CD4-positive, CD25-positive, alpha-beta regulatory T cell (primary cell): ENCODE measurements around the gene DDTL. TPM values are rescaled to one million over a fixed set of nuclear protein-coding genes. Genes with fewer than 3 reads are reported as not detected.
"Not testable (repeated sequence)": the region's sequence is repeated elsewhere in the genome, so short reads cannot be mapped to it uniquely, and the experiment has no call there.

ENCODE experiments used
- ATAC-seq, 2 donors: fragments of 150-1000 bp; cut with Tn5 transposase; one replicate each; pipeline ENCODE4 v1.10.0; 2021; ENCODE audit warnings: low read depth in 2 of 2, moderate number of reproducible peaks in 2 of 2, moderate library complexity in 1 of 2
- DNase-seq, 3 donors: peaks; one replicate each; pipeline versions ENCODE4 v3.0.0 to v3.0.0-alpha.2; 2012 to 2022; ENCODE audit warnings: mixed read lengths in 1 of 3
- H3K27ac ChIP-seq: one replicate; pipeline ENCODE4 v1.7.0; 2013; ENCODE audit warnings: mild to moderate bottlenecking, low read length; ENCODE audit not compliant: insufficient read depth, poor library complexity, severe bottlenecking
- H3K27me3 ChIP-seq: one replicate; pipeline ENCODE4 v1.7.0; 2013; ENCODE audit warnings: low read length; ENCODE audit not compliant: control insufficient read depth, insufficient read depth
- H3K36me3 ChIP-seq: one replicate; pipeline ENCODE4 v1.7.0; 2013; ENCODE audit warnings: mild to moderate bottlenecking, low read length, moderate library complexity; ENCODE audit not compliant: control insufficient read depth, insufficient read depth
- H3K4me1 ChIP-seq: 2 replicates; pipeline ENCODE4 v1.7.0; 2013; ENCODE audit warnings: mild to moderate bottlenecking, low read length; ENCODE audit not compliant: insufficient read depth, control insufficient read depth, poor library complexity, severe bottlenecking
- H3K4me3 ChIP-seq: one replicate; pipeline ENCODE4 v1.7.0; 2013; ENCODE audit warnings: low read depth, mild to moderate bottlenecking, low read length, moderate library complexity
- H3K9me3 ChIP-seq, 2 experiments: 1 replicate in 1 of 2; 2 replicates in 1 of 2; pipeline ENCODE4 v1.7.0; 2013; ENCODE audit warnings: low read length in 2 of 2, mild to moderate bottlenecking in 1 of 2, moderate library complexity in 1 of 2; ENCODE audit not compliant: control insufficient read depth in 2 of 2
- H3K27ac Mint-ChIP-seq, 3 donors: one replicate each; pipeline ENCODE4 v1.8.0; 2020 to 2022; ENCODE audit warnings: mild to moderate bottlenecking in 3 of 3, mixed read lengths in 3 of 3, moderate library complexity in 2 of 3
- H3K27me3 Mint-ChIP-seq: one replicate; pipeline ENCODE4 v1.8.0; 2022; ENCODE audit warnings: mild to moderate bottlenecking, mixed read lengths
- H3K36me3 Mint-ChIP-seq: one replicate; pipeline ENCODE4 v1.8.0; 2020; ENCODE audit warnings: mixed read lengths
- H3K4me1 Mint-ChIP-seq, 4 donors: one replicate each; pipeline ENCODE4 v1.8.0; 2020 to 2022; ENCODE audit warnings: mixed read lengths in 4 of 4, mild to moderate bottlenecking in 1 of 4
- H3K4me3 Mint-ChIP-seq, 4 donors: one replicate each; pipeline ENCODE4 v1.8.0; 2020 to 2022; ENCODE audit warnings: mild to moderate bottlenecking in 4 of 4, mixed read lengths in 4 of 4, moderate library complexity in 3 of 4
- H3K9me3 Mint-ChIP-seq, 7 donors: one replicate each; pipeline ENCODE4 v1.8.0; 2020 to 2022; ENCODE audit warnings: mixed read lengths in 7 of 7, mild to moderate bottlenecking in 3 of 7, moderate library complexity in 2 of 7
- polyA plus RNA-seq, 4 donors: library from polyadenylated mRNA; unstranded; fragments of 300-500 nt; fragmentation: Illumina TruSeq; gene quantifications; one replicate each; pipeline ENCODE4 v1.2.3, GENCODE V29; 2021
- total RNA-seq: library from RNA; stranded (reverse); gene quantifications from one replicate; pipeline ENCODE4 v1.2.3, GENCODE V29; 2022

DDTL gene
- total and polyA plus RNA-seq, 5 donors from 2014 or later = 1.2 to 4.4 (median 2.9) TPM

DNA sequence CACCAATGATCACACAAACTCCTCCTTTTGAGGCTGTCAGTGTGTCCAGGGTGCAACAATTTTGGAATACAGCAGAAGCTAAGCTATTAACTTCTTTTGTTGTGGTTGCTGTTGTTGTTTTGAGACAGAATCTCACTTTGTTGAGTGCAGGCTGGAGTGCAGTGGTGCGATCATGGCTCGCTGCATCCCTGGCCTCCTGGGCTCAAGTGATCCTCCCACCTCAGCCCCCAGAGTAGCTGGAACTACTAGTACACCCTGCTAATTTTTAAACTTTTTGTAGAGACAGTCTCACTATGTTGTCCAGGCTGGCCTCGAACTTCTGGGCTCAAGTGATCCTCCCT is 27.7 kb upstream of the DDTL start:
- Histone ChIP-seq H3K36me3 (no peaks in the 10 kb centered on the region), H3K27me3 (no peaks in the 10 kb centered on the region), H3K27ac (no peak overlapping the region), H3K4me1 (no peaks in the 10 kb centered on the region), H3K4me3 (no peak overlapping the region), H3K9me3 (no peaks in the 10 kb centered on the region)
- no peak overlapping the region for H3K4me3 Mint-ChIP-seq
- ATAC-seq = no peak
- DNase-seq = no peak
- no peak overlapping the region for H3K27ac Mint-ChIP-seq
- H3K27me3 Mint-ChIP-seq = peaks cover 11% of the 10 kb centered on the region
- H3K36me3 Mint-ChIP-seq = no peaks in the 10 kb centered on the region
- H3K4me1 Mint-ChIP-seq = peaks cover 0 to 3% (median 0%) of the 10 kb centered on the region in 4 donors
- no peaks in the 10 kb centered on the region for H3K9me3 Mint-ChIP-seq

- not testable (repeated sequence) for H3K27me3 ChIP-seq, H3K9me3 Mint-ChIP-seq, H3K36me3 ChIP-seq, H3K9me3 ChIP-seq, ATAC-seq, H3K4me1 Mint-ChIP-seq, H3K36me3 Mint-ChIP-seq, H3K4me3 ChIP-seq, H3K4me3 Mint-ChIP-seq, H3K4me1 ChIP-seq, H3K27ac ChIP-seq, DNase-seq, H3K27ac Mint-ChIP-seq
- peaks cover 11% of the 10 kb centered on the region for H3K27me3 Mint-ChIP-seq
These were observed 26.5 kb upstream of the DDTL start for GRCh38 chr22:23940166-23940565.

- ATAC-seq, H3K36me3 Mint-ChIP-seq, H3K4me3 Mint-ChIP-seq, H3K27me3 ChIP-seq, H3K4me1 Mint-ChIP-seq, H3K9me3 ChIP-seq, DNase-seq, H3K9me3 Mint-ChIP-seq, H3K4me1 ChIP-seq, H3K36me3 ChIP-seq, H3K27me3 Mint-ChIP-seq, H3K27ac Mint-ChIP-seq, H3K4me3 ChIP-seq, H3K27ac ChIP-seq: not testable (repeated sequence)
These were observed 19.3 kb upstream of the DDTL start for GRCh38 chr22:23947391-23947790.

- not testable (repeated sequence) for H3K4me3 ChIP-seq, ATAC-seq, H3K27ac ChIP-seq, DNase-seq, H3K4me1 ChIP-seq, H3K36me3 Mint-ChIP-seq, H3K9me3 ChIP-seq, H3K36me3 ChIP-seq, H3K27me3 Mint-ChIP-seq, H3K9me3 Mint-ChIP-seq, H3K27ac Mint-ChIP-seq, H3K27me3 ChIP-seq, H3K4me1 Mint-ChIP-seq, H3K4me3 Mint-ChIP-seq
These were observed 16.9 kb upstream of the DDTL start for GRCh38 chr22:23949764-23950163.

DNA sequence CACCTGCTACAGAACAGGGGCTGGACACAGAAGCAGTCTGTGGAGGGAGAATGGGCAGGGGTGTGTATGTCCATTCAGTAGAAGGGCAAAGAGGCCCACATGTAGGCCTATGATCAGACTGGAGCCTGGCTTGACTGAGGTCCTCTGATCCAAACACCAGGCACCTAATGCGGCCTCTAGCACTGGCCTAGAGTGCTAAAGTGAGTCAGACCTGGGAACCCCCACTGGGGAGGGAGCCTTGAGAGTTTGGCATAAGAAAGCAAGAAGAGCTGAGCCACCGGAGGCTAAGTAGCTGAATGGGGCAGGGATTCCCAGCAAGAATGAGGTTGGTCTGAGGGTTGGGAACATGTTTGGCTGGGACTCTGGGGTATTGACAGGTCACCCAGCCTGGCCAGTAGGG is 15.3 kb upstream of the DDTL start:
- not testable (repeated sequence) for H3K9me3 ChIP-seq, H3K36me3 ChIP-seq, H3K36me3 Mint-ChIP-seq, H3K4me3 Mint-ChIP-seq, ATAC-seq, DNase-seq, H3K27ac Mint-ChIP-seq, H3K4me1 ChIP-seq, H3K9me3 Mint-ChIP-seq, H3K4me1 Mint-ChIP-seq, H3K27ac ChIP-seq, H3K4me3 ChIP-seq, H3K27me3 Mint-ChIP-seq, H3K27me3 ChIP-seq

- not testable (repeated sequence) for DNase-seq, ATAC-seq, H3K27ac ChIP-seq, H3K9me3 Mint-ChIP-seq, H3K4me1 Mint-ChIP-seq, H3K27ac Mint-ChIP-seq, H3K27me3 ChIP-seq, H3K4me1 ChIP-seq, H3K4me3 ChIP-seq, H3K36me3 Mint-ChIP-seq, H3K36me3 ChIP-seq, H3K27me3 Mint-ChIP-seq, H3K9me3 ChIP-seq
- peak overlapping the region in 2 of 4 donors; percentile 32 to 44 for H3K4me3 Mint-ChIP-seq
These were observed 13.8 kb upstream of the DDTL start for GRCh38 chr22:23952794-23953405.

- H3K4me3 Mint-ChIP-seq, H3K36me3 ChIP-seq, H3K4me1 ChIP-seq, H3K9me3 ChIP-seq, H3K27me3 ChIP-seq, H3K4me1 Mint-ChIP-seq, ATAC-seq, H3K36me3 Mint-ChIP-seq, H3K27me3 Mint-ChIP-seq, H3K9me3 Mint-ChIP-seq, DNase-seq, H3K27ac Mint-ChIP-seq, H3K27ac ChIP-seq, H3K4me3 ChIP-seq: not testable (repeated sequence)
These were observed 13.2 kb upstream of the DDTL start for GRCh38 chr22:23953485-23953884.

GRCh38 chr22:23954193-23954990 is 12.3 kb upstream of the DDTL start:
- H3K4me1 ChIP-seq, H3K36me3 Mint-ChIP-seq, H3K9me3 Mint-ChIP-seq, H3K4me3 ChIP-seq, H3K27ac ChIP-seq, H3K9me3 ChIP-seq, H3K36me3 ChIP-seq, H3K4me3 Mint-ChIP-seq, DNase-seq, H3K4me1 Mint-ChIP-seq, ATAC-seq, H3K27me3 Mint-ChIP-seq, H3K27me3 ChIP-seq: not testable (repeated sequence)
- peak overlapping the region in 1 of 3 donors; percentile 16 for H3K27ac Mint-ChIP-seq
